HG03354 (cell line): ENCODE measurements around the gene ZNF75A.

Experiments
- ATAC-seq: cut with Tn5 transposase; IDR thresholded peaks from one replicate; pipeline ENCODE4 v1.9.1; 2021; ENCODE audit warnings: mild to moderate bottlenecking; ENCODE audit not compliant: unreplicated experiment, poor library complexity, severe bottlenecking

ZNF75A gene

GRCh38 chr16:3358871-3359270 is 53.6 kb downstream of the ZNF75A start:
- ATAC-seq, result no peak

DNA sequence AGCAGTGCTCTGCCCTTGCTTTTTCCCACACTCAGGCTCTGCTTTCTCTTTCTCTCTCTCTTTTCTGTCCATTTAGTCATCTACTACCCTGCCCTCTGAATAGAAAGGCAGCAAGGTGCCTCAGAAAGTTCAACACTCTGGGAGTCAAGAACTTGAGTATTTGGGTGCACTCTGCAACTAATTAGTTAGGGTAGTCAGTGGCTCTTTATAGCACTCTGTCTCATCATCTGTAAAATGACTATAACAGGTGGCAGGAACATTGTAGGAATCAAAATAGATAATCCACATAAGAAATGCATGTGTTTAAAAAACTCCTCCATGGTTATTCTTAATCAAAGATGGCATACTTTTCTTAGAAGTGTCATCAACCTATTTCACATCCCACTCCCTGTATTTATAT is 57.6 kb downstream of the ZNF75A start:
- no peak for ATAC-seq

GRCh38 chr16:3363793-3364192 is 58.5 kb downstream of the ZNF75A start:
- no peak for ATAC-seq

- peak; percentile 61 for ATAC-seq
Measured at GRCh38 chr16:3364774-3365427, 59.6 kb downstream of the ZNF75A start.
